ENCODE data around the gene RPS15. TPM values are rescaled to one million over a fixed set of nuclear protein-coding genes. Genes with fewer than 3 reads are reported as not detected.

Gene RPS15
- total RNA-seq, 3 donors from 2014 or later (not counting 1 experiment from before 2014, with no cell fraction given) = 731 to 872 (median 837) TPM

DNA sequence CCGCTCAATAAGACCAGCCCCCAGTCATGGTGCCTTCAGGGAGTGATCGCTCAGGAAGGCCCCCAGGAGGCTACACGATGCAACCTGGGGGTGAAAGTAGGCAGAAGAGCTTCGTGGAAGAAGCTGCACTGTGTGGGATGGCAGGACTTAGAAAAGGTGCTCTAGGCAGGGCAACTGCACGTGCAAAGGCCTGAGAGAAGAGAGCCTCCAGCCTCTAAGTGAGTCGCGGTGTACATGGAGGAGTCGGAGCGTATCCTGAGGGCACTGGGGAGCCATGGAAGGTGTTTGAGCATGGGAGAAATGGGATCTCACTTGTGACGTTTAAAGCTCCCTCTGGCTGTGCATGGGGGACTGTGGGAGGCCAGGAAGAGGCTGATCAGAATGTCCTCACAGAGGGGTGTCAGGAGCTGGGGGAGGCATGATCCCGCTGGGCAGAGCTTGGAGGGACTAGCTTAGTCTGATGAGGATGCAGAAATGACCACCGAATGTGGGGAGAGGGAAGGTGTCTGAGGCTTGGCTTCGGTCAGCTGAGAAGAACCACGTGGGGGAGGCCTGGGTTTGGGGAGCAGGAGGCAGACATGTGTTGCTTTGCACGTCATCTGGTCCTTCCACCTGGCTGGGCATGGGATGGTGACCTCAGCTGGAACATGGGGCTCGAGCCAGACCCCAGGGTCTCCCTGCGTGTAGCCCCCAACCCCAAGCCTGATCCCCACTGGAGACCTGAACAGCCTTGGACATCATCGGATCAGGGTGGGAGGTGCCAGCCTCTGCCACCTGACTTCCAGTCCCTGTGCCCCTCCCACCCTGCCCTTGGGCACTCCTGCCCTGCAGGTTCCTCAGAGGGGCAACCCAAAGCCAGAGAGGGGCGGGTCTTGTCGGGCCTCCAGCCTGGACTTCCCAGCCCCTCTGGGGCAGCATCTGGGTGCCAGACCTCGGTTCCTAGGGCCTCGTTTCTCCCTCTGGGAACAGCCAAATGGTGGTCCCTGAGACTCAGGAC is 12.8 kb downstream of the RPS15 start:
- H3K4me3 ChIP-seq (ENCODE audit: low read length) = no peak overlapping the region
- H3K4me1 ChIP-seq (ENCODE audit: control insufficient read depth, insufficient read depth, low read length) = peaks cover 26% of the 10 kb centered on the region
- TF ChIP-seq, protein P1, sequence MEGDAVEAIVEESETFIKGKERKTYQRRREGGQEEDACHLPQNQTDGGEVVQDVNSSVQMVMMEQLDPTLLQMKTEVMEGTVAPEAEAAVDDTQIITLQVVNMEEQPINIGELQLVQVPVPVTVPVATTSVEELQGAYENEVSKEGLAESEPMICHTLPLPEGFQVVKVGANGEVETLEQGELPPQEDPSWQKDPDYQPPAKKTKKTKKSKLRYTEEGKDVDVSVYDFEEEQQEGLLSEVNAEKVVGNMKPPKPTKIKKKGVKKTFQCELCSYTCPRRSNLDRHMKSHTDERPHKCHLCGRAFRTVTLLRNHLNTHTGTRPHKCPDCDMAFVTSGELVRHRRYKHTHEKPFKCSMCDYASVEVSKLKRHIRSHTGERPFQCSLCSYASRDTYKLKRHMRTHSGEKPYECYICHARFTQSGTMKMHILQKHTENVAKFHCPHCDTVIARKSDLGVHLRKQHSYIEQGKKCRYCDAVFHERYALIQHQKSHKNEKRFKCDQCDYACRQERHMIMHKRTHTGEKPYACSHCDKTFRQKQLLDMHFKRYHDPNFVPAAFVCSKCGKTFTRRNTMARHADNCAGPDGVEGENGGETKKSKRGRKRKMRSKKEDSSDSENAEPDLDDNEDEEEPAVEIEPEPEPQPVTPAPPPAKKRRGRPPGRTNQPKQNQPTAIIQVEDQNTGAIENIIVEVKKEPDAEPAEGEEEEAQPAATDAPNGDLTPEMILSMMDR (IDR thresholded peaks at IDR 0.05) = no peak
- peaks cover 68% of the 10 kb centered on the region for H3K27me3 ChIP-seq (ENCODE audit: control insufficient read depth, insufficient read depth, low read length)
- H3K4me3 Mint-ChIP-seq = no peak overlapping the region
- no peaks in the 10 kb centered on the region for H3K9me3 Mint-ChIP-seq
- H3K4me1 Mint-ChIP-seq = peaks cover 4 to 31% of the 10 kb centered on the region in 2 donors
- H3K36me3 ChIP-seq (ENCODE audit: control insufficient read depth, insufficient read depth, low read length) = no peaks in the 10 kb centered on the region
- H3K27me3 Mint-ChIP-seq (ENCODE audit: low read depth in 2 of 2) = peaks cover 30 to 43% of the 10 kb centered on the region in 2 donors
- intact Hi-C loops (cut with micrococcal nuclease) = no loop called here
- no peak overlapping the region for H3K27ac ChIP-seq (ENCODE audit: low read length)
- ATAC-seq = no peak
- no peak for DNase-seq
- H3K36me3 Mint-ChIP-seq = no peaks in the 10 kb centered on the region
- H3K9me3 ChIP-seq (ENCODE audit: control insufficient read depth, insufficient read depth, low read length) = peaks cover 6% of the 10 kb centered on the region
- WGBS (ENCODE audit: insufficient coverage) = 58% methylated on average over 22 of the region's 22 CpGs
- H3K27ac Mint-ChIP-seq = no peak overlapping the region

GRCh38 chr19:1451916-1452801 is 14.0 kb downstream of the RPS15 start:
- H3K27me3 ChIP-seq (ENCODE audit: control insufficient read depth, insufficient read depth, low read length) = peaks cover 71% of the 10 kb centered on the region
- TF ChIP-seq, protein P1 (IDR thresholded peaks at IDR 0.05) = no peak
- Mint-ChIP-seq H3K4me1 (peaks cover 4 to 29% of the 10 kb centered on the region in 2 donors), H3K27ac (no peak overlapping the region), H3K27me3 (ENCODE audit: low read depth in 2 of 2) (peaks cover 29 to 42% of the 10 kb centered on the region in 2 donors), H3K4me3 (no peak overlapping the region), H3K9me3 (no peaks in the 10 kb centered on the region), H3K36me3 (no peaks in the 10 kb centered on the region)
- DNase-seq = no peak
- intact Hi-C loops (cut with micrococcal nuclease) = no loop called here
- no peak overlapping the region for H3K4me3 ChIP-seq (ENCODE audit: low read length)
- H3K36me3 ChIP-seq (ENCODE audit: control insufficient read depth, insufficient read depth, low read length) = no peaks in the 10 kb centered on the region
- no peak for ATAC-seq
- 50% methylated on average over 39 of the region's 39 CpGs for WGBS (ENCODE audit: insufficient coverage)
- no peak overlapping the region for H3K27ac ChIP-seq (ENCODE audit: low read length)
- peaks cover 7% of the 10 kb centered on the region for H3K9me3 ChIP-seq (ENCODE audit: control insufficient read depth, insufficient read depth, low read length)
- H3K4me1 ChIP-seq (ENCODE audit: control insufficient read depth, insufficient read depth, low read length) = peaks cover 29% of the 10 kb centered on the region

DNA sequence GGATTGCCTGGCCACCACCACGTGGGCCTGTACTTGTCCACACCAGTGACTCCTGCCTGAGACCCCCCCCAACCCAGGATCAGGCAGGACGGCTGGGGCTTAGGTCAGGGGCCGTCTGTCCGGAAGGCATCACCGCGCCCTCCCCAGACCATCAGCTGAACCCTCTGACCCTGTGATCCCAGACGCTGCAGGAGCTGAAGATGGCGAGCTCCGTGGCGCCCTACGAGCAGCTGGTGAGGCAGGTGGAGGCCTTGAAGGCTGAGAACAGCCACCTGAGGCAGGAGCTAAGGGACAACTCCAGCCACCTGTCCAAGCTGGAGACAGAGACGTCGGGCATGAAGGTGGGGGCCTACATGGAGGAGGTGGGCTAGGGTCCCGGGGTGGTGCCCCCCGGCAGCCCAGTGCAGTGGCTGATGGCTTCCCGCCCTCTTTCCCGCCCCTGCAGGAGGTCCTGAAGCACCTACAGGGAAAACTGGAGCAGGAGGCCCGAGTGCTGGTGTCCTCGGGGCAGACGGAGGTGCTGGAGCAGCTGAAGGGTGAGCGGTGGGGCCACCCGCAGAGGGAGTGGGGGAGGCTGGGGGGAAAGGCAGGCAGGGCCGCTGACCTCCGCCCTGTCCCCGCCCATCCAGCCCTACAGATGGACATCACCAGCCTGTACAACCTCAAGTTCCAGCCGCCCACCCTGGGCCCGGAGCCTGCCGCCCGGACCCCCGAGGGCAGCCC is 14.8 kb downstream of the RPS15 start:
- Histone ChIP-seq H3K36me3 (ENCODE audit: control insufficient read depth, insufficient read depth, low read length) (no peaks in the 10 kb centered on the region), H3K4me1 (ENCODE audit: control insufficient read depth, insufficient read depth, low read length) (peaks cover 29% of the 10 kb centered on the region), H3K4me3 (ENCODE audit: low read length) (no peak overlapping the region), H3K9me3 (ENCODE audit: control insufficient read depth, insufficient read depth, low read length) (peaks cover 7% of the 10 kb centered on the region), H3K27ac (ENCODE audit: low read length) (no peak overlapping the region), H3K27me3 (ENCODE audit: control insufficient read depth, insufficient read depth, low read length) (peaks cover 67% of the 10 kb centered on the region)
- Mint-ChIP-seq H3K27ac (no peak overlapping the region), H3K36me3 (no peaks in the 10 kb centered on the region), H3K4me3 (no peak overlapping the region), H3K27me3 (ENCODE audit: low read depth in 2 of 2) (peaks cover 21 to 35% of the 10 kb centered on the region in 2 donors), H3K9me3 (no peaks in the 10 kb centered on the region), H3K4me1 (peaks cover 4 to 26% of the 10 kb centered on the region in 2 donors)
- ATAC-seq (no peak), DNase-seq (no peak)
- WGBS (ENCODE audit: insufficient coverage) = 77% methylated on average over 30 of the region's 30 CpGs
- TF ChIP-seq, protein P1 (IDR thresholded peaks at IDR 0.05) = no peak
- intact Hi-C loops (cut with micrococcal nuclease) = no loop called here
